ENCODE measurements around the gene TMEM178B.

DNA sequence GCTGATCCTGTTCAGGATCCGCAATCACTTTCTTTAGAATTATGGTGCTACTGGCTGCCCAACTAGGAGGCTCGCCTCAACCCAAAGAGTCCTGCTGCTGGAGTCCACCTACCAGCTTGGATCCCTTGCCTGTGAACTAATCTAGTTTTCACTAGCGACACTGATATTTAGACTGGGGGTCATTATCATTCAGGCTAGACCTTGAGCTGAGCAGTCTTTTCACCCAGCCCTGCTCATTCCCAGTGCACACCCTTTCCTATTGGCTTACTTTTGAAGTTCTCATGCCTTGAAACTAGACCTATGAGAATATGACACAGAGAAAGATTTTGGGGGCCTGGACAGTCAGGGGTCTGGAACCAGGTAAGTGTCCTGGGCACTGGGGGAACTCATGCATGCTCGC lies 107.9 kb downstream of the TMEM178B start:
- no peak for TF ChIP-seq POLR2A (IDR thresholded peaks at IDR 0.05)
- TF ChIP-seq, protein P1, sequence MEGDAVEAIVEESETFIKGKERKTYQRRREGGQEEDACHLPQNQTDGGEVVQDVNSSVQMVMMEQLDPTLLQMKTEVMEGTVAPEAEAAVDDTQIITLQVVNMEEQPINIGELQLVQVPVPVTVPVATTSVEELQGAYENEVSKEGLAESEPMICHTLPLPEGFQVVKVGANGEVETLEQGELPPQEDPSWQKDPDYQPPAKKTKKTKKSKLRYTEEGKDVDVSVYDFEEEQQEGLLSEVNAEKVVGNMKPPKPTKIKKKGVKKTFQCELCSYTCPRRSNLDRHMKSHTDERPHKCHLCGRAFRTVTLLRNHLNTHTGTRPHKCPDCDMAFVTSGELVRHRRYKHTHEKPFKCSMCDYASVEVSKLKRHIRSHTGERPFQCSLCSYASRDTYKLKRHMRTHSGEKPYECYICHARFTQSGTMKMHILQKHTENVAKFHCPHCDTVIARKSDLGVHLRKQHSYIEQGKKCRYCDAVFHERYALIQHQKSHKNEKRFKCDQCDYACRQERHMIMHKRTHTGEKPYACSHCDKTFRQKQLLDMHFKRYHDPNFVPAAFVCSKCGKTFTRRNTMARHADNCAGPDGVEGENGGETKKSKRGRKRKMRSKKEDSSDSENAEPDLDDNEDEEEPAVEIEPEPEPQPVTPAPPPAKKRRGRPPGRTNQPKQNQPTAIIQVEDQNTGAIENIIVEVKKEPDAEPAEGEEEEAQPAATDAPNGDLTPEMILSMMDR (IDR thresholded peaks at IDR 0.05 in 4 of 5, conservative IDR thresholded peaks at IDR 0.05 in 1 of 5): no peak
